GM12878 (cell line): Measurements from ENCODE around the gene NME7. TPM values are rescaled to one million over a fixed set of nuclear protein-coding genes. Genes with fewer than 3 reads are reported as not detected.

Source experiments
- ATAC-seq: fragments of 200-7000 bp; cut with Tn5 transposase; 3 replicates; pipeline ENCODE4 v1.9.1; 2020; ENCODE audit warnings: mild to moderate bottlenecking, moderate library complexity
- BruUV-seq: library from RNA; stranded (reverse); fragments of 400-500 nt; replicated peaks from 2 replicates; lab custom pipeline; 2021; lab: Mats Ljungman, UMichigan
- CTCF ChIA-PET: fragments of 300-600 bp; sonication (Branson Sonifier 250); formaldehyde crosslinking; extraction: SDS; loops from one replicate; lab custom pipeline; 2021; ENCODE audit warnings: inconsistent platforms; lab: Yijun Ruan, JAX
- POLR2A ChIA-PET: fragments of 350-600 bp; formaldehyde crosslinking; extraction: SDS; loops from one replicate; lab custom pipeline; 2021; ENCODE audit warnings: inconsistent platforms; lab: Charles Lee
- RAD21 ChIA-PET: fragments of 300-600 bp; sonication (Branson Sonifier 250); formaldehyde crosslinking; loops from one replicate; lab custom pipeline; 2023; ENCODE audit warnings: antibody characterized with exemption; ENCODE audit not compliant: unreplicated experiment; lab: Charles Lee
- SMC1A ChIA-PET: fragments of 300-600 bp; sonication (Branson Sonifier 250); formaldehyde crosslinking; loops from one replicate; lab custom pipeline; 2023; ENCODE audit not compliant: unreplicated experiment, uncharacterized antibody; lab: Charles Lee
- DNase-seq: peaks from one replicate; pipeline ENCODE4 v3.0.0-alpha.2; 2011; ENCODE audit warnings: low read depth, low spot score
- FAIRE-seq: peaks from 3 replicates; lab custom pipeline; 2011; peaks lifted over from hg19 to GRCh38; lab: Jason Lieb, UNC
- H2AFZ ChIP-seq: 2 replicates; pipeline ENCODE4 v1.6.0; 2011; ENCODE audit warnings: low read depth, low read length, control low read depth; ENCODE audit not compliant: control insufficient read depth
- H3K27ac ChIP-seq: 2 replicates; pipeline ENCODE4 v1.5.1; 2011; ENCODE audit warnings: control low read depth; ENCODE audit not compliant: control insufficient read depth, insufficient read depth
- H3K27me3 ChIP-seq, 2 experiments: replicated peaks in 1 of 2; 2 replicates each; pipeline versions ENCODE4 v1.6.0 to v1.6.1; 2011; ENCODE audit warnings: low read length in 1 of 2; ENCODE audit not compliant: control insufficient read depth in 2 of 2, insufficient read depth in 2 of 2
- H3K36me3 ChIP-seq, 2 experiments: 2 replicates each; pipeline ENCODE4 v1.5.1; 2011; ENCODE audit warnings: low read length in 1 of 2; ENCODE audit not compliant: control insufficient read depth in 2 of 2, insufficient read depth in 2 of 2
- H3K4me1 ChIP-seq: 2 replicates; pipeline ENCODE4 v1.6.1; 2011; ENCODE audit warnings: mild to moderate bottlenecking, low read length, moderate library complexity, mixed read lengths; ENCODE audit not compliant: control insufficient read depth, insufficient read depth
- H3K4me2 ChIP-seq: 2 replicates; pipeline ENCODE4 v1.6.0; 2011; ENCODE audit warnings: control low read depth; ENCODE audit not compliant: control insufficient read depth, insufficient read depth
- H3K4me3 ChIP-seq: fragments of 200-600 bp; sonication (generic); 2 replicates; pipeline ENCODE4 v1.5.1; 2016
- H3K79me2 ChIP-seq: 2 replicates; pipeline ENCODE4 v1.6.0; 2011; ENCODE audit warnings: low read length; ENCODE audit not compliant: control insufficient read depth, insufficient read depth
- H3K9ac ChIP-seq: 2 replicates; pipeline ENCODE4 v1.8.0; 2011; ENCODE audit warnings: low read length, control low read depth, mixed read lengths; ENCODE audit not compliant: control insufficient read depth, insufficient read depth
- H3K9me3 ChIP-seq: replicated peaks from 3 replicates; pipeline ENCODE4 v1.5.1; 2011; ENCODE audit warnings: mild to moderate bottlenecking, low read length; ENCODE audit not compliant: control insufficient read depth, insufficient read depth
- H4K20me1 ChIP-seq: 2 replicates; pipeline ENCODE4 v1.6.0; 2011; ENCODE audit not compliant: control insufficient read depth, insufficient read depth
- ATF2 ChIP-seq: IDR thresholded peaks from 2 replicates; pipeline ENCODE4 v1.6.1; 2012; ENCODE audit warnings: low read length, inconsistent platforms
- ATF7 ChIP-seq: fragments of 450-650 bp; IDR thresholded peaks from 2 replicates; pipeline ENCODE4 v1.6.1; 2016; ENCODE audit warnings: low read depth, mild to moderate bottlenecking
- BCL3 ChIP-seq: IDR thresholded peaks from 2 replicates; pipeline ENCODE4 v1.6.1; 2011; ENCODE audit warnings: borderline replicate concordance, low read depth, mild to moderate bottlenecking, moderate library complexity, low read length; ENCODE audit not compliant: insufficient read depth, poor library complexity, severe bottlenecking
- EP300 ChIP-seq, 2 experiments: fragments of 150-350 bp in 1 of 2; IDR thresholded peaks; 2 replicates each; pipeline ENCODE4 v1.6.1; 2011 to 2012; ENCODE audit warnings: low read depth in 2 of 2, low read length in 2 of 2, borderline replicate concordance in 1 of 2, improper control_type of control experiment in 1 of 2, inconsistent platforms in 1 of 2; ENCODE audit not compliant: control insufficient read depth in 1 of 2
- ESRRA ChIP-seq: IDR thresholded peaks from 2 replicates; pipeline ENCODE4 v1.6.1; 2012; ENCODE audit warnings: mild to moderate bottlenecking, low read length, improper control_type of control experiment
- EZH2 ChIP-seq: IDR thresholded peaks from 2 replicates; pipeline ENCODE4 v1.6.1; 2012; ENCODE audit warnings: low read depth, mild to moderate bottlenecking, control low read depth, inconsistent platforms, low read length, borderline replicate concordance; ENCODE audit not compliant: control insufficient read depth
- GATAD2B ChIP-seq: fragments of 450-650 bp; conservative IDR thresholded peaks from 2 replicates; pipeline ENCODE4 v1.6.1; 2017; ENCODE audit warnings: low read depth, mild to moderate bottlenecking, moderate library complexity
- MAX ChIP-seq: IDR thresholded peaks from 2 replicates; pipeline ENCODE4 v1.6.1; 2012; ENCODE audit warnings: low read depth, low read length, improper control_type of control experiment
- NR2C2 ChIP-seq: IDR thresholded peaks from 2 replicates; pipeline ENCODE4 v1.6.1; 2011; ENCODE audit warnings: borderline replicate concordance, low read depth; ENCODE audit not compliant: control insufficient read depth, insufficient read length
- PML ChIP-seq: IDR thresholded peaks from 2 replicates; pipeline ENCODE4 v1.6.1; 2012; ENCODE audit warnings: low read length, inconsistent platforms
- SIN3A ChIP-seq: IDR thresholded peaks from 2 replicates; pipeline ENCODE4 v1.6.1; 2012; ENCODE audit warnings: low read depth, low read length, improper control_type of control experiment
- SMARCA5 ChIP-seq: fragments of 450-650 bp; IDR thresholded peaks from 2 replicates; pipeline ENCODE4 v1.6.1; 2017; ENCODE audit warnings: mild to moderate bottlenecking
- SRF ChIP-seq, 2 experiments: IDR thresholded peaks; 2 replicates each; pipeline ENCODE4 v1.6.1; 2011; ENCODE audit warnings: low read depth in 2 of 2, low read length in 2 of 2, mild to moderate bottlenecking in 1 of 2, moderate library complexity in 1 of 2
- SUZ12 ChIP-seq: fragments of 200-600 bp; sonication (generic); IDR thresholded peaks from one replicate; pipeline ENCODE4 v1.6.1; 2018; ENCODE audit warnings: antibody characterized with exemption, mild to moderate bottlenecking; ENCODE audit not compliant: unreplicated experiment
- TCF12 ChIP-seq: IDR thresholded peaks from 2 replicates; pipeline ENCODE4 v1.6.1; 2011; ENCODE audit warnings: low read depth, mild to moderate bottlenecking, low read length
- WGBS: methylation state at CpG from one replicate; pipeline ENCODE4 v1.1.6; 2016; ENCODE audit warnings: low lambda C conversion rate; ENCODE audit not compliant: insufficient replicate concordance, insufficient coverage; ENCODE audit errors: missing lambda C conversion rate; 5-methylcytosine and 5-hydroxymethylcytosine counted together
- in situ Hi-C: fragments of 300-500 bp; cut with MboI; formaldehyde crosslinking; loops from 9 replicates; pipeline ENCODE4 v1.14.3; 2018; ENCODE audit warnings: mixed read lengths
- intact Hi-C: fragments of 100-400 bp; cut with micrococcal nuclease; formaldehyde crosslinking; loops from one replicate; pipeline ENCODE4 v1.14.2; 2022; ENCODE audit not compliant: unreplicated experiment
- polyA plus RNA-seq, 11 experiments: library from polyadenylated mRNA; depleted of rRNA in 4 of 11; unstranded in 6 of 11; stranded (reverse) in 5 of 11; fragments of >200 nt; fragmentation: Nextera tagmentation in 4 of 11; fragmentation: Illumina TruSeq in 1 of 11; extraction: Ambion mirVana in 4 of 11; extraction: Trizol in 1 of 11; gene quantifications; 1 replicate in 1 of 11; 2 replicates in 10 of 11; pipeline versions ENCODE4 v1.2.1 to v1.2.3, GENCODE V29; 2011 to 2016; ENCODE audit warnings: inconsistent platforms in 2 of 11, missing spikeins in 2 of 11, low read depth in 1 of 11
- total RNA-seq, 4 experiments: library from RNA; depleted of rRNA in 3 of 4; stranded (reverse); fragments of >200 nt in 3 of 4; fragmentation: Illumina TruSeq in 1 of 4; extraction: Trizol in 1 of 4; gene quantifications; 2 replicates each; pipeline versions ENCODE4 v1.2.1 to v1.2.3, GENCODE V29; 2013 to 2021

The NME7 gene
- total and polyA plus RNA-seq, 10 of the 15 experiments (the other 5 are each of a cell fraction or from before 2014, with no cell fraction given), result 1.5 to 15.6 (median 7.2) TPM

- ChIA-PET SMC1A (interaction anchor here (1.1 kb wide), 1 partner anchor 14 kb away, joined by 3 read pairs; no protein-coding TSS in a partner anchor), CTCF (interaction anchor here (0.7 kb wide), 1 partner anchor 518 kb away, joined by 4 read pairs; no protein-coding TSS in a partner anchor), POLR2A (interaction anchor here (0.6 kb wide), 1 partner anchor 48 kb away, joined by 7 read pairs; no protein-coding TSS in a partner anchor), RAD21 (no interaction called here)
- BruUV-seq, result no TSS peak
- H3K9ac ChIP-seq, result no peak overlapping the region
- H3K36me3 ChIP-seq, result no peaks in the 10 kb centered on the region
- H3K4me2 ChIP-seq, result no peak overlapping the region
- H3K4me3 ChIP-seq, result no peak overlapping the region
- H4K20me1 ChIP-seq, result no peaks in the 10 kb centered on the region
- H3K9me3 ChIP-seq, result peaks cover 2% of the 10 kb centered on the region; the same call in 2 of the 3 replicates
- DNase-seq (no peak), ATAC-seq (no peak), FAIRE-seq (no peak)
- in situ Hi-C loops (no loop called here), intact Hi-C loops (no loop called here)
- 91% methylated on average over 2 of the region's 2 CpGs for WGBS
- TF ChIP-seq MAX (no peak), SUZ12 (no peak), BCL3 (no peak), PML (no peak), GATAD2B (no peak), SIN3A (no peak), NR2C2 (no peak), SMARCA5 (no peak), ESRRA (no peak), EZH2 (no peak), SRF (IDR thresholded peaks at IDR 0.05; ENCODE audit: low read depth in 2 of 2, low read length in 2 of 2) (no peak), TCF12 (no peak), ATF2 (no peak), ATF7 (no peak), EP300 (IDR thresholded peaks at IDR 0.05; ENCODE audit: borderline replicate concordance in 1 of 2, control insufficient read depth in 1 of 2, low read depth in 2 of 2, low read length in 2 of 2) (no peak)
- H3K27ac ChIP-seq, result no peak overlapping the region
- no peaks in the 10 kb centered on the region for H3K27me3 ChIP-seq
- no peaks in the 10 kb centered on the region for H3K4me1 ChIP-seq
- no peaks in the 10 kb centered on the region for H3K79me2 ChIP-seq
- no peak overlapping the region for H2AFZ ChIP-seq
Measured at GRCh38 chr1:169260478-169261151, 107.0 kb downstream of the NME7 start.
